K562 (cell line): Measurements from ENCODE around the gene TLE6. TPM values are rescaled to one million over a fixed set of nuclear protein-coding genes. Genes with fewer than 3 reads are reported as not detected.

Experiments
- CHD4 ChIP-seq: fragments of 200-600 bp; sonication (generic); IDR thresholded peaks from 3 replicates; pipeline ENCODE4 v1.6.1; 2012; ENCODE audit warnings: low read depth, mild to moderate bottlenecking, mixed read lengths, low read length, inconsistent platforms; ENCODE audit not compliant: insufficient read depth, insufficient replicate concordance, poor library complexity, severe bottlenecking
- DNMT1 ChIP-seq: fragments of 450-650 bp; IDR thresholded peaks from 2 replicates; pipeline ENCODE4 v1.6.1; 2016; ENCODE audit warnings: antibody characterized with exemption, mild to moderate bottlenecking
- IFI16 ChIP-seq: fragments of 250-450 bp; sonication (Bioruptor Pico); IDR thresholded peaks from 2 replicates; pipeline ENCODE4 v2.1.2; 2022; ENCODE audit warnings: mild to moderate bottlenecking, inconsistent platforms
- KDM4B ChIP-seq, 2 experiments: fragments of 450-650 bp in 1 of 2; sonication (generic) in 1 of 2; IDR thresholded peaks; 2 replicates each; pipeline ENCODE4 v1.6.1; 2016 to 2017; ENCODE audit warnings: borderline replicate concordance in 2 of 2, antibody characterized with exemption in 1 of 2, low read depth in 1 of 2, mild to moderate bottlenecking in 1 of 2
- MEIS2 ChIP-seq: fragments of 450-650 bp; IDR thresholded peaks from 2 replicates; pipeline ENCODE4 v1.6.1; 2014; ENCODE audit warnings: mild to moderate bottlenecking; ENCODE audit not compliant: partially characterized antibody
- MIER1 ChIP-seq: fragments of 450-650 bp; IDR thresholded peaks from 2 replicates; pipeline ENCODE4 v1.6.1; 2016; ENCODE audit warnings: antibody characterized with exemption, mild to moderate bottlenecking, low read depth
- PTRF ChIP-seq: fragments of 450-650 bp; IDR thresholded peaks from 2 replicates; pipeline ENCODE4 v1.6.1; 2016; ENCODE audit warnings: mild to moderate bottlenecking, missing genetic modification characterization, missing compliant biosample characterization
- RBFOX2 ChIP-seq: fragments of 200-400 bp; formaldehyde crosslinking; IDR thresholded peaks from 2 replicates; pipeline ENCODE4 v1.6.1; 2017; ENCODE audit warnings: low read depth, mild to moderate bottlenecking, low read length, moderate library complexity
- SFPQ ChIP-seq: fragments of 200-400 bp; formaldehyde crosslinking; IDR thresholded peaks from 2 replicates; pipeline ENCODE4 v1.6.1; 2017; ENCODE audit warnings: mild to moderate bottlenecking, low read depth, low read length, moderate library complexity
- THAP12 ChIP-seq: fragments of 250-450 bp; sonication (Bioruptor Pico); IDR thresholded peaks from 2 replicates; pipeline ENCODE4 v1.9.0; 2021; ENCODE audit warnings: mild to moderate bottlenecking, inconsistent platforms
- YBX1 ChIP-seq: fragments of 450-650 bp; IDR thresholded peaks from 2 replicates; pipeline ENCODE4 v1.7.1; 2016; ENCODE audit warnings: mild to moderate bottlenecking
- ZFX ChIP-seq: sonication (generic); formaldehyde crosslinking; IDR thresholded peaks from 2 replicates; pipeline ENCODE4 v1.8.0; 2022; ENCODE audit warnings: mild to moderate bottlenecking, missing genetic modification reagents, moderate library complexity
- ZNF12 ChIP-seq: sonication (generic); formaldehyde crosslinking; IDR thresholded peaks from 2 replicates; pipeline ENCODE4 v1.4.0; 2020; ENCODE audit warnings: mild to moderate bottlenecking, missing genetic modification reagents
- ZNF282 ChIP-seq: sonication (generic); formaldehyde crosslinking; IDR thresholded peaks from 2 replicates; pipeline ENCODE4 v1.8.1; 2023; ENCODE audit warnings: missing genetic modification reagents
- ZNF444 ChIP-seq: fragments of 250-450 bp; sonication (Bioruptor Pico); IDR thresholded peaks from 2 replicates; pipeline ENCODE4 v1.4.0; 2020; ENCODE audit warnings: mild to moderate bottlenecking, moderate library complexity
- ZNF507 ChIP-seq: conservative IDR thresholded peaks from 2 replicates; pipeline ENCODE4 v1.6.1; 2017; ENCODE audit warnings: missing genetic modification characterization, missing compliant biosample characterization
- ZNF589 ChIP-seq: fragments of 200-800 bp; sonication (Bioruptor generic); IDR thresholded peaks from 2 replicates; pipeline ENCODE4 v1.6.1; 2016; ENCODE audit warnings: low read depth, missing genetic modification characterization, missing compliant biosample characterization
- ZNF77 ChIP-seq: fragments of 250-450 bp; sonication (Bioruptor Pico); IDR thresholded peaks from 2 replicates; pipeline ENCODE4 v1.5.0; 2020
- polyA plus RNA-seq, 8 experiments: library from polyadenylated mRNA; depleted of rRNA in 4 of 8; stranded (reverse) in 5 of 8; unstranded in 3 of 8; fragments of >200 nt; fragmentation: Nextera tagmentation in 2 of 8; fragmentation: Illumina TruSeq in 1 of 8; extraction: Ambion mirVana in 2 of 8; extraction: Trizol in 1 of 8; gene quantifications; 2 replicates each; pipeline versions ENCODE4 v1.2.1 to v1.2.3, GENCODE V29; 2011 to 2014; ENCODE audit warnings: inconsistent platforms in 1 of 8, missing spikeins in 1 of 8
- total RNA-seq, 7 experiments: library from RNA; depleted of rRNA in 6 of 7; stranded (reverse); fragments of >200 nt in 6 of 7; fragmentation: Illumina TruSeq in 2 of 7; extraction: Trizol in 2 of 7; gene quantifications; 2 replicates each; pipeline versions ENCODE4 v1.2.1 to v1.2.3, GENCODE V29; 2011 to 2021; ENCODE audit warnings: low replicate concordance in 1 of 7
- TF ChIP-seq, protein P1 (sequence below): IDR thresholded peaks from 2 replicates; pipeline ENCODE4 v1.6.1; 2012; ENCODE audit warnings: low read depth, low read length, improper control_type of control experiment, borderline replicate concordance
- TF ChIP-seq, protein P2 (sequence below): IDR thresholded peaks from 2 replicates; pipeline ENCODE4 v1.6.1; 2014; ENCODE audit warnings: antibody characterized with exemption

The TLE6 gene
- total and polyA plus RNA-seq, 9 of the 15 experiments (the other 6 are each of a cell fraction or from before 2014, with no cell fraction given) = 1.1 to 6.1 (median 2.5) TPM

GRCh38 chr19:2944775-2945574, 32.4 kb upstream of the TLE6 start, which contains the start of gene ZNF77 (continued):
- TF ChIP-seq MIER1 = no peak
- no peak for TF ChIP-seq KDM4B (IDR thresholded peaks at IDR 0.05; ENCODE audit: borderline replicate concordance in 2 of 2, low read depth in 1 of 2)
- TF ChIP-seq, protein P1, sequence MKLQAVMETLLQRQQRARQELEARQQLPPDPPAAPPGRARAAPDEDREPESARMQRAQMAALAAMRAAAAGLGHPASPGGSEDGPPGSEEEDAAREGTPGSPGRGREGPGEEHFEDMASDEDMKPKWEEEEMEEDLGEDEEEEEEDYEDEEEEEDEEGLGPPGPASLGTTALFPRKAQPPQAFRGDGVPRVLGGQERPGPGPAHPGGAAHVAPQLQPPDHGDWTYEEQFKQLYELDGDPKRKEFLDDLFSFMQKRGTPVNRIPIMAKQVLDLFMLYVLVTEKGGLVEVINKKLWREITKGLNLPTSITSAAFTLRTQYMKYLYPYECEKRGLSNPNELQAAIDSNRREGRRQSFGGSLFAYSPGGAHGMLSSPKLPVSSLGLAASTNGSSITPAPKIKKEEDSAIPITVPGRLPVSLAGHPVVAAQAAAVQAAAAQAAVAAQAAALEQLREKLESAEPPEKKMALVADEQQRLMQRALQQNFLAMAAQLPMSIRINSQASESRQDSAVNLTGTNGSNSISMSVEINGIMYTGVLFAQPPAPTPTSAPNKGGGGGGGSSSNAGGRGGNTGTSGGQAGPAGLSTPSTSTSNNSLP = 0 out of 2 replicates have a peak, but pooled peaks have one; percentile 55
- no peak for TF ChIP-seq PTRF (tag)
- TF ChIP-seq MEIS2 = no peak
- TF ChIP-seq ZNF12 (CRISPR knock-in tag) = no peak; the same call in 1 of the 2 replicates
- no peak for TF ChIP-seq ZNF444 (CRISPR knock-in tag)
- TF ChIP-seq, protein P2, sequence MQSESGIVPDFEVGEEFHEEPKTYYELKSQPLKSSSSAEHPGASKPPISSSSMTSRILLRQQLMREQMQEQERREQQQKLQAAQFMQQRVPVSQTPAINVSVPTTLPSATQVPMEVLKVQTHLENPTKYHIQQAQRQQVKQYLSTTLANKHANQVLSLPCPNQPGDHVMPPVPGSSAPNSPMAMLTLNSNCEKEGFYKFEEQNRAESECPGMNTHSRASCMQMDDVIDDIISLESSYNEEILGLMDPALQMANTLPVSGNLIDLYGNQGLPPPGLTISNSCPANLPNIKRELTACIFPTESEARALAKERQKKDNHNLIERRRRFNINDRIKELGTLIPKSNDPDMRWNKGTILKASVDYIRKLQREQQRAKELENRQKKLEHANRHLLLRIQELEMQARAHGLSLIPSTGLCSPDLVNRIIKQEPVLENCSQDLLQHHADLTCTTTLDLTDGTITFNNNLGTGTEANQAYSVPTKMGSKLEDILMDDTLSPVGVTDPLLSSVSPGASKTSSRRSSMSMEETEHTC = no peak
- peak; percentile 58 for TF ChIP-seq CHD4
- TF ChIP-seq ZNF589 = peak; percentile 85
- TF ChIP-seq SFPQ = no peak
- no peak for TF ChIP-seq DNMT1
- no peak for TF ChIP-seq ZNF77
- no peak for TF ChIP-seq ZNF282 (CRISPR knock-in tag)
- peak; percentile 49; the same call in 1 of the 2 replicates for TF ChIP-seq THAP12
- TF ChIP-seq ZNF507 = no peak
- TF ChIP-seq ZFX (CRISPR knock-in tag) = peak; percentile 70
- peak; percentile 92 for TF ChIP-seq RBFOX2
- TF ChIP-seq IFI16 (CRISPR knock-in tag) = no peak
- TF ChIP-seq YBX1 = no peak
